Vagina (tissue), 2 donors: ENCODE measurements around the gene ONECUT2. TPM values are rescaled to one million over a fixed set of nuclear protein-coding genes. Genes with fewer than 3 reads are reported as not detected.

Source experiments
- DNase-seq, 2 donors: peaks; one replicate each; pipeline ENCODE4 v3.0.0-alpha.2; 2017; ENCODE audit errors: extremely low spot score in 2 of 2
- H3K27ac ChIP-seq: fragments of 200-600 bp; sonication (generic); one replicate; pipeline ENCODE4 v1.5.1; 2019
- H3K27me3 ChIP-seq: fragments of 200-600 bp; sonication (generic); one replicate; pipeline ENCODE4 v1.5.1; 2019
- H3K36me3 ChIP-seq, 2 donors: fragments of 200-600 bp; sonication (generic); one replicate each; pipeline ENCODE4 v1.5.1; 2017 to 2019
- H3K4me1 ChIP-seq: fragments of 200-600 bp; sonication (generic); one replicate; pipeline ENCODE4 v1.5.1; 2019
- H3K4me3 ChIP-seq, 2 donors: fragments of 200-600 bp; sonication (generic); 1 replicate in 1 of 2; 2 replicates in 1 of 2; pipeline ENCODE4 v1.5.1; 2016 to 2019
- H3K9me3 ChIP-seq: fragments of 200-600 bp; sonication (generic); one replicate; pipeline ENCODE4 v1.5.1; 2019
- POLR2A ChIP-seq, 2 donors: fragments of 450-650 bp; IDR thresholded peaks; one replicate each; pipeline ENCODE4 v1.6.1; 2017; ENCODE audit warnings: antibody characterized with exemption in 2 of 2, mild to moderate bottlenecking in 2 of 2, moderate library complexity in 2 of 2
- POLR2AphosphoS5 ChIP-seq, 2 donors: sonication (generic); formaldehyde crosslinking; IDR thresholded peaks; one replicate each; pipeline ENCODE4 v1.9.0; 2017; ENCODE audit warnings: antibody characterized with exemption in 2 of 2, mild to moderate bottlenecking in 2 of 2, low read depth in 1 of 2; ENCODE audit not compliant: insufficient read depth in 1 of 2
- intact Hi-C: fragments of 100-400 bp; cut with DNase I; formaldehyde crosslinking; loops from one replicate; pipeline ENCODE4 v1.15.1; 2023
- total RNA-seq: library from RNA; depleted of rRNA; stranded (reverse); fragments of >200 nt; gene quantifications from one replicate; pipeline ENCODE4 v1.2.3, GENCODE V29; 2016
- TF ChIP-seq, protein P1 (sequence below), 3 experiments: fragments of 450-650 bp in 2 of 3; fragments of 200-600 bp in 1 of 3; sonication (generic) in 1 of 3; IDR thresholded peaks; one replicate each; pipeline ENCODE4 v1.5.1; 2017 to 2019; ENCODE audit warnings: antibody characterized with exemption in 3 of 3, mild to moderate bottlenecking in 2 of 3, moderate library complexity in 2 of 3

Gene ONECUT2
- total RNA-seq, 1 donor from 2014 or later = not detected

DNA sequence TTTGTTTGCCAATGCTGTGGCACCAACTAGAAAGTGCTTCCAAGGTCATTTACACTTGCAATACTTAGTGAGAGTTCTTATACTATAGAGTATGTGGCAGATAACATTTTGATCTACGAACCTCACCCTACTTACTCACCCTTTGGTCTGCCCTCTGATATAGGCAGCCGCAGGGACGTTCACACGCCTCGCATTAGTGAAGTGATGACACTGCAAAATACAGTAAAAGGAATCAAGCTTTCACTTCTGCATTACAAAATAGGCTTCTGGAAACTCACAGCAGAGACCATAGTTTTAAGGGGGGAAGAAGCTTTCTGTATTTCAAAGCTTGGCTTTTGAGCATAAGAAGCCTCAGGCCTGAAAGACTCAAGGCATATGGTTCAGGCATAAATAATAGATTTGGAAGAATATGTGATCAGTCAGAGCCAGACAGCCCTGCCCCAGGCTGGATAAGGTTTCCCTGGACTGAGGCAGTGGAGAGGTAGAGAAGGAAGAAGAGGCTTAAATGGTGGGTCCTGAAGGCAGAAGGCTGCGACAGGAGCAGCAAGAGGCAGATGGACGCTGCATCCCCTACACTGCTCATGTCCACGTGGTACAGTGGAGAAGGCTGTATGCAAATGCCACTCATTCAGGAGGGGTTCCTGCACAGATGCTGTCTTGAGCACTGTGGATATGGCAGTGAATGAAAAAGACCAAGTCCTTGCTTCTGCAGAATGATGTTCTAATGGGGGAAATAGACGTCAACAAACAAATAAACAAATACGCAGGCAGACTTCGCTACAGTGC is 88.2 kb downstream of the ONECUT2 start:
- H3K4me3 ChIP-seq = no peak overlapping the region
- TF ChIP-seq POLR2AphosphoS5 (IDR thresholded peaks at IDR 0.05; ENCODE audit: insufficient read depth in 1 of 2, low read depth in 1 of 2) (no peak), POLR2A (IDR thresholded peaks at IDR 0.05) (no peak)
- TF ChIP-seq, protein P1, sequence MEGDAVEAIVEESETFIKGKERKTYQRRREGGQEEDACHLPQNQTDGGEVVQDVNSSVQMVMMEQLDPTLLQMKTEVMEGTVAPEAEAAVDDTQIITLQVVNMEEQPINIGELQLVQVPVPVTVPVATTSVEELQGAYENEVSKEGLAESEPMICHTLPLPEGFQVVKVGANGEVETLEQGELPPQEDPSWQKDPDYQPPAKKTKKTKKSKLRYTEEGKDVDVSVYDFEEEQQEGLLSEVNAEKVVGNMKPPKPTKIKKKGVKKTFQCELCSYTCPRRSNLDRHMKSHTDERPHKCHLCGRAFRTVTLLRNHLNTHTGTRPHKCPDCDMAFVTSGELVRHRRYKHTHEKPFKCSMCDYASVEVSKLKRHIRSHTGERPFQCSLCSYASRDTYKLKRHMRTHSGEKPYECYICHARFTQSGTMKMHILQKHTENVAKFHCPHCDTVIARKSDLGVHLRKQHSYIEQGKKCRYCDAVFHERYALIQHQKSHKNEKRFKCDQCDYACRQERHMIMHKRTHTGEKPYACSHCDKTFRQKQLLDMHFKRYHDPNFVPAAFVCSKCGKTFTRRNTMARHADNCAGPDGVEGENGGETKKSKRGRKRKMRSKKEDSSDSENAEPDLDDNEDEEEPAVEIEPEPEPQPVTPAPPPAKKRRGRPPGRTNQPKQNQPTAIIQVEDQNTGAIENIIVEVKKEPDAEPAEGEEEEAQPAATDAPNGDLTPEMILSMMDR (IDR thresholded peaks at IDR 0.05) = no peak
- no peak overlapping the region for H3K27ac ChIP-seq
- no peaks in the 10 kb centered on the region for H3K4me1 ChIP-seq
- intact Hi-C loops = no loop called here
- no peaks in the 10 kb centered on the region for H3K27me3 ChIP-seq
- DNase-seq = no peak
- no peaks in the 10 kb centered on the region for H3K9me3 ChIP-seq
- H3K36me3 ChIP-seq = no peaks in the 10 kb centered on the region

DNA sequence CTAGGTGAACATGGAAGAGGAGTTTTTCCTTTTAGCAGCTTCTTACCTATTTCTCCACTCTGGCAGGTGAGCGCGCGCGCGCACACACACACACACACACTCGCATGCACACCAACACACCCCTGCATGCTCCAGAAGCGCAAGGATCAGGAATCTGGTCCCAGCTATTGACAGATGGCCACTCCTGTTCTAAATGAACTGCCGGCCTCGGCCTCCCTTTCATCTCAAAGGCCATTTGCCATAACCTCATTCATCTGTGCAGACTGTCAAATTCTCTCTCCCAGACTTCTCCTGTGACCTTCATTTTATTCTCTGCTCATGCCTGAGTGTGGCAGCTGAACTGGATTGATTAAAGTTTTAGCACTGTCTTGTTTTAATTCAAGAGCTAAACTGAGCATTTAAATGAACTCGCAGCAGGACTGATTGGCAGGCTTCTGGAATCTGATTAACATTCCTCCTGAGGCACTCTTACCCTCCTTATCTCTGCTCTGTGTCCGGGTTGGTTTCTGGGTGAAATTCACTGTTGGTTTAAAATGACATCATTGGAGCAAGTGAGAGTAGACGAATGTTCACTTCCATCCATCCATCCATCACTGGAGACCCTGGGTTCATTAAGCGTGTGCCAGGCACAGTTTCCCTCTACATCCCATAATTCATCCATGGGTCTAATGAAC is 92.5 kb downstream of the ONECUT2 start:
- H3K9me3 ChIP-seq = no peaks in the 10 kb centered on the region
- TF ChIP-seq POLR2A (IDR thresholded peaks at IDR 0.05) (no peak), POLR2AphosphoS5 (IDR thresholded peaks at IDR 0.05; ENCODE audit: insufficient read depth in 1 of 2, low read depth in 1 of 2) (no peak)
- TF ChIP-seq, protein P1 (IDR thresholded peaks at IDR 0.05) = no peak
- no peak overlapping the region for H3K27ac ChIP-seq
- H3K4me3 ChIP-seq = no peak overlapping the region
- no peak for DNase-seq
- intact Hi-C loops = no loop called here
- no peaks in the 10 kb centered on the region for H3K27me3 ChIP-seq
- H3K36me3 ChIP-seq = no peaks in the 10 kb centered on the region
- no peaks in the 10 kb centered on the region for H3K4me1 ChIP-seq

DNA sequence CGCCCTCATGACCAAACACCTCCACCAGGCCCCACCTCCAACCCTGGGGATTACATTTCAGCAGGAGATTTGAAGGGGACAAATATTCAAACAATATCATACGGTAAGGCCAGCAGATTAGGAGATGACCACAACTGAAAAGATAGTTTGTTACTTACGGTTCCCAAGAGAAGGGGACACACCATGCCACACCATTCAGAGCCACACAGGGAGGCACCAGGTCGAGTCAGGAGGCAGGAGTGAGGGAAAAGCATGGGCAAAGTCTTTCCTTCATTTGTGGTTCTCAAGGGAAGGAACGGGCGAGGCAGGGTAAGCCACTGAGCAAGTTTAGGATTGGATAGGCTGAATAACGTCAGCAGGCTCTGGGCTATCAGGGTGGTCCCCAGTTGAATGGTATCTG is 94.0 kb downstream of the ONECUT2 start:
- TF ChIP-seq, protein P1 (IDR thresholded peaks at IDR 0.05) = no peak
- no peak for TF ChIP-seq POLR2A (IDR thresholded peaks at IDR 0.05)
- no peak for TF ChIP-seq POLR2AphosphoS5 (IDR thresholded peaks at IDR 0.05; ENCODE audit: insufficient read depth in 1 of 2, low read depth in 1 of 2)
- Histone ChIP-seq H3K27ac (no peak overlapping the region), H3K4me3 (no peak overlapping the region), H3K36me3 (no peaks in the 10 kb centered on the region), H3K4me1 (peaks cover 12% of the 10 kb centered on the region), H3K27me3 (no peaks in the 10 kb centered on the region), H3K9me3 (no peaks in the 10 kb centered on the region)
- peak in 1 of 2 donors; percentile 93 for DNase-seq
- intact Hi-C loops = no loop called here

DNA sequence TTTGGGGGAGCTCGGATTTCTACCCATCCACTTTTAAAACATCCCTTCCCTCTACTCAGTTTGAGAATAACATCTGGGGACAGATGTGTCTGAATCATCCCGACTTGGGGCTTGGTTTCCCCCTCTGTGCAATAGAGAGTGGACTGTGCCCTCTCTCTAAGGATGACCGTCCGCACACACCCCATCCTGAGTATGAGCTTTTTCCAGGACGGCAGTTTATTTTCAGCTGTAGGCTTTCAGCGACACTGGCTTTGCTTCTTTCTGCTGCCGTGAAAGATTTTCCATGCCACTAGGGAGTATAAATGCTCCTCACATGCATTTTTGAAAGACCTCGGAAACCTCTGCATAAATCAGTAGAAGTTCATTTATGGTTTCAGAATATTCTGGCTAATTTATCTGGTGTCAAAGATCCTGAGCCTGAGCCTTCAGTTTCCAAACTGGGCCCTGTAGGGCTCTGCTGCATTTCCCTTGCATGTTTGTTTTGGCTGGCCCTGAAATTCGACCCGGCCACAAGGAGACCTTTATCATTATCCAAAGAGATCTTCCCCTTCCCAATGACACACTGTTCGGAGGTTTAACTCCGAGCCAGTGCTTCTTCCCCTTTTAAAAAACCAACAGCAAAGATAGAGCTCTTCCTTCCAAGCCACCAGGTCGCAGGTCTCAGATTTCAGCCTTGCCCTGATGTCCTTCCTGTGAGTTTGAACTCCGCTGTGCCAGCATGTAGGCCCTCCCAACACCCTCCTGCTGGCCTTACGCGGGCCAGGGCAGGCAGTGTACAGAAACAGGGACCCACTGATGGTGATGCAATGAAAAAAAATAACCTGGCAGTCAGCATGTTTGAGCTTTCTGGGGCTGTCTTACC is 98.1 kb downstream of the ONECUT2 start:
- peaks cover 13% of the 10 kb centered on the region for H3K4me1 ChIP-seq
- H3K9me3 ChIP-seq = no peaks in the 10 kb centered on the region
- no peak overlapping the region for H3K27ac ChIP-seq
- H3K27me3 ChIP-seq = no peaks in the 10 kb centered on the region
- intact Hi-C loops = no loop called here
- no peak overlapping the region for H3K4me3 ChIP-seq
- DNase-seq = no peak
- TF ChIP-seq POLR2AphosphoS5 (IDR thresholded peaks at IDR 0.05; ENCODE audit: insufficient read depth in 1 of 2, low read depth in 1 of 2) (no peak), POLR2A (IDR thresholded peaks at IDR 0.05) (no peak)
- TF ChIP-seq, protein P1 (IDR thresholded peaks at IDR 0.05) = no peak
- H3K36me3 ChIP-seq = no peaks in the 10 kb centered on the region
